GM12873 (cell line): Measurements from ENCODE around the gene TTC33.

Experiments used
- CTCF ChIP-seq: IDR thresholded peaks from 2 replicates; pipeline ENCODE4 v1.5.1; 2012; ENCODE audit warnings: low read depth, mild to moderate bottlenecking, moderate library complexity, low read length, control low read depth; ENCODE audit not compliant: insufficient read depth; ENCODE audit errors: missing control alignments

The TTC33 gene

GRCh38 chr5:40656766-40657165 is 99.0 kb downstream of the TTC33 start:
- TF ChIP-seq CTCF: no peak

GRCh38 chr5:40655138-40655537 is 100.6 kb downstream of the TTC33 start:
- no peak for TF ChIP-seq CTCF

GRCh38 chr5:40654377-40654991 is 101.3 kb downstream of the TTC33 start:
- TF ChIP-seq CTCF: no peak

GRCh38 chr5:40653221-40654022 is 102.3 kb downstream of the TTC33 start:
- no peak for TF ChIP-seq CTCF

- TF ChIP-seq CTCF: no peak
Observed at GRCh38 chr5:40652441-40653220, 103.1 kb downstream of the TTC33 start.

- no peak for TF ChIP-seq CTCF
Observed at GRCh38 chr5:40651201-40651600, 104.6 kb downstream of the TTC33 start.

GRCh38 chr5:40649463-40650030 is 106.2 kb downstream of the TTC33 start:
- no peak for TF ChIP-seq CTCF
